ENCODE data around the gene TRAPPC10. TPM values are rescaled to one million over a fixed set of nuclear protein-coding genes. Genes with fewer than 3 reads are reported as not detected.
A peak's percentile ranks its signal among the peaks of the same experiment; 100 is the strongest.

Gene TRAPPC10
- total RNA-seq, 2 donors from 2014 or later = 36.8 to 40.1 TPM

- H3K27ac Mint-ChIP-seq = no peak overlapping the region
- no peaks in the 10 kb centered on the region for H3K36me3 Mint-ChIP-seq (ENCODE audit: low read depth)
- no peaks in the 10 kb centered on the region for H3K36me3 ChIP-seq (ENCODE audit: control insufficient read depth, insufficient read depth, low read length)
- H3K4me1 ChIP-seq (ENCODE audit: control insufficient read depth, insufficient read depth, low read length) = peaks cover 3% of the 10 kb centered on the region
- 96 to 99% methylated on average over 6 to 8 of the region's 8 CpGs for whole genome bisulfite sequencing, 2 experiments (ENCODE audit: insufficient coverage in 1 of 2, insufficient read length in 1 of 2)
- H3K4me1 Mint-ChIP-seq = peaks cover 13% of the 10 kb centered on the region
- H3K27me3 ChIP-seq (ENCODE audit: control insufficient read depth, insufficient read depth, low read length, poor library complexity, severe bottlenecking) = no peaks in the 10 kb centered on the region
- no peak overlapping the region for H3K4me3 ChIP-seq (ENCODE audit: low read length)
- TF ChIP-seq CTCF (conservative IDR thresholded peaks at IDR 0.05) = no peak
- no peaks in the 10 kb centered on the region for H3K9me3 ChIP-seq (ENCODE audit: control insufficient read depth, low read length)
- no peak overlapping the region for H3K27ac ChIP-seq (ENCODE audit: low read depth, low read length)
- no peaks in the 10 kb centered on the region for H3K9me3 Mint-ChIP-seq
- no peak overlapping the region for H3K4me3 Mint-ChIP-seq
- no peak overlapping the region for H3K9ac ChIP-seq (ENCODE audit: extremely low read depth, low read length, poor library complexity, severe bottlenecking)
- no peaks in the 10 kb centered on the region for H3K27me3 Mint-ChIP-seq (ENCODE audit: insufficient read depth)
- no peak for DNase-seq
Measured at GRCh38 chr21:44006656-44007055, 5.5 kb upstream of the TRAPPC10 start.

- peak overlapping the region; percentile 76 for H3K4me3 ChIP-seq (ENCODE audit: low read length)
- H3K9me3 ChIP-seq (ENCODE audit: control insufficient read depth, low read length) = no peaks in the 10 kb centered on the region
- peaks cover 3% of the 10 kb centered on the region for H3K4me1 ChIP-seq (ENCODE audit: control insufficient read depth, insufficient read depth, low read length)
- no peak overlapping the region for H3K27ac Mint-ChIP-seq
- H3K9ac ChIP-seq (ENCODE audit: extremely low read depth, low read length, poor library complexity, severe bottlenecking) = no peak overlapping the region
- H3K27me3 Mint-ChIP-seq (ENCODE audit: insufficient read depth) = no peaks in the 10 kb centered on the region
- H3K27ac ChIP-seq (ENCODE audit: low read depth, low read length) = no peak overlapping the region
- H3K36me3 Mint-ChIP-seq (ENCODE audit: low read depth) = no peaks in the 10 kb centered on the region
- H3K9me3 Mint-ChIP-seq = no peaks in the 10 kb centered on the region
- no peaks in the 10 kb centered on the region for H3K36me3 ChIP-seq (ENCODE audit: control insufficient read depth, insufficient read depth, low read length)
- peaks cover 27% of the 10 kb centered on the region for H3K4me1 Mint-ChIP-seq
- WGBS, 2 experiments (ENCODE audit: insufficient coverage in 1 of 2, insufficient read length in 1 of 2) = 44 to 56% methylated on average over 8 to 9 of the region's 9 CpGs
- no peaks in the 10 kb centered on the region for H3K27me3 ChIP-seq (ENCODE audit: control insufficient read depth, insufficient read depth, low read length, poor library complexity, severe bottlenecking)
- peak overlapping the region; percentile 78 for H3K4me3 Mint-ChIP-seq
- DNase-seq = peak; percentile 79
- TF ChIP-seq CTCF (conservative IDR thresholded peaks at IDR 0.05) = no peak
Measured at GRCh38 chr21:44010429-44010828, 1.7 kb upstream of the TRAPPC10 start.

GRCh38 chr21:44011123-44011522 lies 986 bp upstream of the TRAPPC10 start:
- no peaks in the 10 kb centered on the region for H3K27me3 ChIP-seq (ENCODE audit: control insufficient read depth, insufficient read depth, low read length, poor library complexity, severe bottlenecking)
- peaks cover 3% of the 10 kb centered on the region for H3K4me1 ChIP-seq (ENCODE audit: control insufficient read depth, insufficient read depth, low read length)
- Mint-ChIP-seq H3K9me3 (no peaks in the 10 kb centered on the region), H3K27ac (peak overlapping the region; percentile 89), H3K27me3 (ENCODE audit: insufficient read depth) (no peaks in the 10 kb centered on the region), H3K36me3 (ENCODE audit: low read depth) (no peaks in the 10 kb centered on the region), H3K4me3 (peak overlapping the region; percentile 78), H3K4me1 (peaks cover 27% of the 10 kb centered on the region)
- H3K9ac ChIP-seq (ENCODE audit: extremely low read depth, low read length, poor library complexity, severe bottlenecking) = peak overlapping the region; percentile 70
- no peaks in the 10 kb centered on the region for H3K36me3 ChIP-seq (ENCODE audit: control insufficient read depth, insufficient read depth, low read length)
- TF ChIP-seq CTCF (conservative IDR thresholded peaks at IDR 0.05) = no peak
- DNase-seq = no peak
- no peak overlapping the region for H3K27ac ChIP-seq (ENCODE audit: low read depth, low read length)
- peak overlapping the region; percentile 76 for H3K4me3 ChIP-seq (ENCODE audit: low read length)
- no peaks in the 10 kb centered on the region for H3K9me3 ChIP-seq (ENCODE audit: control insufficient read depth, low read length)
- 88 to 94% methylated on average over 9 of the region's 9 CpGs for WGBS, 2 experiments (ENCODE audit: insufficient coverage in 1 of 2, insufficient read length in 1 of 2)

Measured in endodermal cell (in vitro differentiated cells).